Measurements from ENCODE around the gene CASD1.
A peak's percentile ranks its signal among the peaks of the same experiment; 100 is the strongest.

Gene CASD1

GRCh38 chr7:94579470-94579869 lies 69.9 kb downstream of the CASD1 start:
- FAIRE-seq = no peak
- DNase-seq (ENCODE audit: insufficient read length, low spot score) = no peak
- TF ChIP-seq POLR2A (IDR thresholded peaks at IDR 0.05; ENCODE audit: low read depth, low read length) = no peak

- FAIRE-seq (peak; percentile 84), DNase-seq (ENCODE audit: insufficient read length, low spot score) (no peak)
- no peak for TF ChIP-seq POLR2A (IDR thresholded peaks at IDR 0.05; ENCODE audit: low read depth, low read length)
These were observed 71.0 kb downstream of the CASD1 start for GRCh38 chr7:94580601-94581000.

GRCh38 chr7:94584113-94584512 lies 74.5 kb downstream of the CASD1 start:
- DNase-seq (ENCODE audit: insufficient read length, low spot score) (no peak), FAIRE-seq (peak; percentile 69)
- TF ChIP-seq POLR2A (IDR thresholded peaks at IDR 0.05; ENCODE audit: low read depth, low read length) = no peak

GRCh38 chr7:94588075-94588474 lies 78.5 kb downstream of the CASD1 start:
- DNase-seq (ENCODE audit: insufficient read length, low spot score) = no peak
- no peak for FAIRE-seq
- TF ChIP-seq POLR2A (IDR thresholded peaks at IDR 0.05; ENCODE audit: low read depth, low read length) = no peak

- FAIRE-seq = no peak
These were observed 81.0 kb downstream of the CASD1 start for GRCh38 chr7:94590526-94591162.

GRCh38 chr7:94591176-94591575 lies 81.6 kb downstream of the CASD1 start:
- no peak for TF ChIP-seq POLR2A (IDR thresholded peaks at IDR 0.05; ENCODE audit: low read depth, low read length)
- DNase-seq (ENCODE audit: insufficient read length, low spot score) (no peak), FAIRE-seq (no peak)

More at GRCh38 chr7:94590526-94591162, 81.0 kb downstream of the CASD1 start:
- TF ChIP-seq POLR2A (IDR thresholded peaks at IDR 0.05; ENCODE audit: low read depth, low read length) = no peak
- DNase-seq (ENCODE audit: insufficient read length, low spot score) = no peak

GRCh38 chr7:94594882-94595281 lies 85.3 kb downstream of the CASD1 start:
- DNase-seq (ENCODE audit: insufficient read length, low spot score) (no peak), FAIRE-seq (no peak)
- no peak for TF ChIP-seq POLR2A (IDR thresholded peaks at IDR 0.05; ENCODE audit: low read depth, low read length)

GRCh38 chr7:94595717-94596116 lies 86.1 kb downstream of the CASD1 start:
- no peak for FAIRE-seq
- DNase-seq (ENCODE audit: insufficient read length, low spot score) = no peak
- TF ChIP-seq POLR2A (IDR thresholded peaks at IDR 0.05; ENCODE audit: low read depth, low read length) = no peak

- no peak for DNase-seq (ENCODE audit: insufficient read length, low spot score)
- FAIRE-seq = no peak
- no peak for TF ChIP-seq POLR2A (IDR thresholded peaks at IDR 0.05; ENCODE audit: low read depth, low read length)
These were observed 90.7 kb downstream of the CASD1 start for GRCh38 chr7:94600267-94600666.

- TF ChIP-seq POLR2A (IDR thresholded peaks at IDR 0.05; ENCODE audit: low read depth, low read length) = no peak
- FAIRE-seq (no peak), DNase-seq (ENCODE audit: insufficient read length, low spot score) (no peak)
These were observed 92.6 kb downstream of the CASD1 start for GRCh38 chr7:94602181-94602580.

GRCh38 chr7:94605031-94605430 lies 95.4 kb downstream of the CASD1 start:
- no peak for DNase-seq (ENCODE audit: insufficient read length, low spot score)
- no peak for TF ChIP-seq POLR2A (IDR thresholded peaks at IDR 0.05; ENCODE audit: low read depth, low read length)
- no peak for FAIRE-seq
